GM21423 (cell line): ENCODE results near the gene GCNA.

Source experiments
- ATAC-seq: cut with Tn5 transposase; IDR thresholded peaks from one replicate; pipeline ENCODE4 v1.9.1; 2021; ENCODE audit warnings: mild to moderate bottlenecking, moderate library complexity; ENCODE audit not compliant: unreplicated experiment

GCNA gene

GRCh38 chrX:71612256-71612655 is 34.0 kb downstream of the GCNA start:
- no peak for ATAC-seq

- ATAC-seq, result no peak
Measured at GRCh38 chrX:71615056-71615455, 36.8 kb downstream of the GCNA start.

GRCh38 chrX:71615954-71616353 is 37.7 kb downstream of the GCNA start:
- no peak for ATAC-seq

GRCh38 chrX:71616672-71617529 is 38.7 kb downstream of the GCNA start:
- ATAC-seq, result no peak

- ATAC-seq, result no peak
Measured at GRCh38 chrX:71617742-71618141, 39.5 kb downstream of the GCNA start.

GRCh38 chrX:71618303-71618721 is 40.1 kb downstream of the GCNA start, which contains the start of gene CXCR3:
Gene CXCR3 (minus strand): TSS chrX:71618511. CDS start chrX:71618449, 62 bp downstream.
- peak; percentile 42 for ATAC-seq

GRCh38 chrX:71618787-71619186 is 40.5 kb downstream of the GCNA start:
- ATAC-seq, result no peak

- no peak for ATAC-seq
Measured at GRCh38 chrX:71619193-71619592, 41.0 kb downstream of the GCNA start.

- no peak for ATAC-seq
Measured at GRCh38 chrX:71619986-71620385, 41.7 kb downstream of the GCNA start.

- no peak for ATAC-seq
Measured at GRCh38 chrX:71621603-71622002, 43.4 kb downstream of the GCNA start.

- no peak for ATAC-seq
Measured at GRCh38 chrX:71622032-71622575, 43.9 kb downstream of the GCNA start.

- peak; percentile 63 for ATAC-seq
Measured at GRCh38 chrX:71622576-71623450, 44.6 kb downstream of the GCNA start.

GRCh38 chrX:71623714-71624113 is 45.5 kb downstream of the GCNA start:
- ATAC-seq, result no peak

GRCh38 chrX:71625471-71625870 is 47.2 kb downstream of the GCNA start:
- ATAC-seq, result no peak

GRCh38 chrX:71626576-71626975 is 48.3 kb downstream of the GCNA start:
- ATAC-seq, result no peak

- no peak for ATAC-seq
Measured at GRCh38 chrX:71627588-71628404, 49.6 kb downstream of the GCNA start.

- ATAC-seq, result peak; percentile 72
Measured at GRCh38 chrX:71629467-71629866, 51.2 kb downstream of the GCNA start.

GRCh38 chrX:71632923-71633657 is 54.9 kb downstream of the GCNA start:
- peak; percentile 51 for ATAC-seq

- ATAC-seq, result no peak
Measured at GRCh38 chrX:71634366-71634765, 56.1 kb downstream of the GCNA start.
